Stimulated activated CD4-positive, alpha-beta T cell treated with anti-CD3 and anti-CD28 coated beads, Interleukin-15, amount 100 ng/mL, for 48 hours (primary cell): ENCODE results near the gene HCAR3.
A peak's percentile ranks its signal among the peaks of the same experiment; 100 is the strongest.
"Not testable (repeated sequence)": the region's sequence is repeated elsewhere in the genome, so short reads cannot be mapped to it uniquely, and the experiment has no call there.

Source experiments
- DNase-seq, 2 donors: peaks; one replicate each; pipeline ENCODE4 v3.0.0-alpha.2; 2020; ENCODE audit warnings: low read depth in 2 of 2

The HCAR3 gene

DNA sequence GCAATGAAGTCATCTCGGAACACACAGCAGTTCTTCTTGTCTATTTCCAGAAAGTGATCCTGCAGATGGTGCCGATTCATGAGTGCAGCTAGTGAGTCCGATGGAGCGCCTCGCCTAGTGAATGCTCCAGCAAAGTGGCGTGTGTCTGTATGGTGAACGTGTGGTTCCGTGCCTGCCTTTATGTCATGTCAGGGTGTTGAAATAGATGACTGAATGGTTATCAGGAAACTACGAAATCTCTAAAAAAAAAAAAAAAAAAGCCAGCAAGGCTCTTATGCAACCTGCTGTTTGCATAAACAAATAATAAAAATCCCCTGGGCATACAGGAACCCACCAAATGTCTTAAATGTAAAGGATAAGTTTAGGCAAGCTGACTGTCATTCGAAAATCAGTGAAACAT, at the start of gene HCAR3:
Gene HCAR3 (minus strand): TSS at position 154 of the 400 bp plus-strand sequence. CDS start 74 bp downstream, at position 80.
- not testable (repeated sequence) for DNase-seq

DNA sequence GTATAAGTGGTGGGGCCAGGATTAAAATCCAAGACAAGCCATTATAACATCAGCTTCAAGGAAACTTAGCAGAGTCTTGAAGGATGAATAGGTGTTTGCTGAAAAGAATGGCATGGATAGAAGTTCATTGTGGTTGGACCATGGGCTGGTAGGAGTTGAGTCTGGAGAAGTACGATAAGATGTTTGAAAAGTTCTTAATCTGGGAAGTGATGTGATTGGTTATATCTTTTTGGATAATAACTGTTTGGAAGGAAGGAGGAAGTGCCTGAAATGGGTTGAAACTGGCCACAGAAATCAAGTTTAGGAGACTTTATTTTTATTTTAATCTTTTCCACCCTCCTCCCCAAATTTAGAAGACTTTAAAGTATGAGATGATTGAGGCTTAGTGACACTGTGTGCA, 41.0 kb upstream of the HCAR3 start:
- DNase-seq, result no peak

DNA sequence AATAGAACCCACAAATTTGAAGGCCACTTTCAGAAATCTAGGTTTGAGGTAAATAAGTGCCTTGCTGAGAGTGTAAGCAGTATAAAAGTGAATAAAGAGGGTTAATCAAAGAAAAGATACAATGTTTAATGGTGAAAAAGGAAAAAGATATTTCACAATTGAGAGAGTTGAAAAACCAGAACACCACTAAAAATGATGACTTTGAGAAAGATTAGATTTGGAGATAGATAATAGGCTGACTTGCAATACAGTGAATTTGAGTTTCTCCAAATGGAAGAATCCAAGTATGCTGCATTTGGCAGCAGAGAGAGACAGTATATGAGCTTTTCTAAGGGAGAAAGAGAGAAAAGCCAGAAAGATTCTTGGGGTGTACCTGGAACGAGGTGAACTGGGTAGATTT, 38.2 kb upstream of the HCAR3 start:
- no peak for DNase-seq

DNA sequence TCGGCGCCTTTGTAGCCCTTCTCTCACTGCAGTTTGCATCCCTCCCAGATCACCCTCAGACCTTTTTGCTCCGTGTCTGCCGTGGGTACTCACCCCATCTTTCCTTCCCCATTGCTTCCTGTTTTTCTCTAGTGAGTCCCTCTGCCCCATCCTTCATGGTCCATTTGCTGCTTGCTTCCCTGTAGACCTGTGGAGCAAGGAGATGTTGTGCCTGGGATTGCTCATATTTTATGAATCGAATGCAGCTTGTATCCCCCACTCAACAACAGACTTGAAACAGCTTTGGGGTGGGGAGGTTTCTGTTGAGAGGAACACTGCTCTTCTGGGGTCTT, 36.7 kb upstream of the HCAR3 start:
- no peak for DNase-seq

DNA sequence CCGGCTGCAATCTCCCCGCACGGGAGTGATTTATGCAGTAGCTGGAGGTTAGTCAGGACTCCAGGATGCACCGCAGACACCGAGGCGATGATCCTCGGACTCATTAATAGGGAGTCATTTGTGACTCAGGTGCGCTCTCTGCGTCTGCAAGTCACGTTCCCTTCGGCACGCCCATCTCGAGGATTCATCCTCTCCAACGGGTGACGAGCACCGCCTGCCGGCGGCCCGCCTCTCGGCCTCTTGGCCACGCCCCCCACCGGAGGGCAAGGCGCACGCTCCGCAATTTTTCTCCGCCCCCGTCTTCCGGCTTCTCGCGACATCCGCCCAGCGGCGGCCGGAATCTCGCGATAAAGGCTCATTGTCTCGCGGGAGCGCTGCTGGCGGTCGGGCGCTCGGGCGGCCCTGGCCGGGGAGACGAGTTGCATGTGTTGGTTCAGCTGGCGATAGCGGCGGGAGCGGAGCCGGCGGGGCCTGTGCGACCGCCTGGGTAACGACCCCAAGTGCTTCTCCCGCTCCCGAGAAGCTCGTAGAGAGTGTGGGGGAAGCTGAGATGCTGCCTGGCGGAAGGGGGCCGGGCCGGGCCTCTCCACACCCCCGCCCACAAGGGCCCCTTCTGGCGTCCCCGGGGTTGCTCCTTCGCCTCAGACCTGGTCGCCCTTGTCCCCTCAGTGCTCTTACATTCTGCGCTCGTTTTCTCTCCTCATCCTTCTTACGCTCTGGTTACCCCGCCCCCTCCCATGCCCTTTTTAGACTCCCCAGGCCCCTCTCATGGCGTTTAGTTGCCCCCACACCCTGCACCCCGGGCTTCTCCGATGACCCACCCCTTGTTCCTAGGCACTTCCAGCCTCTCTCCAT, 36.1 kb upstream of the HCAR3 start, which contains the start of gene DENR:
Gene DENR (plus strand): TSS at position 361 of the 855 bp plus-strand sequence. CDS start 878 bp downstream, outside the sequence.
- peak; percentile 99 to 100 for DNase-seq

DNA sequence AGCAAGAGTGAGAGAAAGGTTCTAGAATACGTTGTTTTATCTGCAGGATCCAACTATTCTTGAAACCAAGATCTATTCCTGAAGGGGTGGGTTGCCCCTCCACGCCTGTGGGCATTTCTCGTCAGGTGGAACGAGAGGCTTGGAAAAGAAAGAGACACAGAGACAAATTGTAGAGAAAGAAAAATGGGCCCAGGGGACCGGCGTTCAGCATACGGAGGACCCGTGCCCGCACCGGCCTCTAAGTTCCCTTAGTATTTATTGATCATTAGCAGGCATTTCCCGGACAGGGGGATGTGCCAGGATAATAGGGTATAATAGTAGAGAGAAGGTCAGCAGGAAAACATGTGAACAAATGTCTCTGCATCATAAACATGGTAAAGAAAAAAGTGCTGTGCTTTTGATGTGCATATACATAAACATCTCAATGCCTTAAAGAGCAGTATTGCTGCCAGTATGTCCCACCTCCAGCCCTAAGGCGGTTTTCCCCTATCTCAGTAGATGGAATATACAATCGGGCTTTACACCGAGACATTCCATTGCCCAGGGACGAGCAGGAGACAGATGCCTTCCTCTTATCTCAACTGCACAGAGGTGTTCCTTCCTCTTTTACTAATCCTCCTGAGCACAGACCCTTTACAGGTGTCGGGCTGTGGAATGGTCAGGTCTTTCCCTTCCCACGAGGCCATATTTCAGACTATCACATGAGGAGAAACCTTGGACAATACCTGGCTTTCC, 34.3 kb upstream of the HCAR3 start:
- DNase-seq, result not testable (repeated sequence)

DNA sequence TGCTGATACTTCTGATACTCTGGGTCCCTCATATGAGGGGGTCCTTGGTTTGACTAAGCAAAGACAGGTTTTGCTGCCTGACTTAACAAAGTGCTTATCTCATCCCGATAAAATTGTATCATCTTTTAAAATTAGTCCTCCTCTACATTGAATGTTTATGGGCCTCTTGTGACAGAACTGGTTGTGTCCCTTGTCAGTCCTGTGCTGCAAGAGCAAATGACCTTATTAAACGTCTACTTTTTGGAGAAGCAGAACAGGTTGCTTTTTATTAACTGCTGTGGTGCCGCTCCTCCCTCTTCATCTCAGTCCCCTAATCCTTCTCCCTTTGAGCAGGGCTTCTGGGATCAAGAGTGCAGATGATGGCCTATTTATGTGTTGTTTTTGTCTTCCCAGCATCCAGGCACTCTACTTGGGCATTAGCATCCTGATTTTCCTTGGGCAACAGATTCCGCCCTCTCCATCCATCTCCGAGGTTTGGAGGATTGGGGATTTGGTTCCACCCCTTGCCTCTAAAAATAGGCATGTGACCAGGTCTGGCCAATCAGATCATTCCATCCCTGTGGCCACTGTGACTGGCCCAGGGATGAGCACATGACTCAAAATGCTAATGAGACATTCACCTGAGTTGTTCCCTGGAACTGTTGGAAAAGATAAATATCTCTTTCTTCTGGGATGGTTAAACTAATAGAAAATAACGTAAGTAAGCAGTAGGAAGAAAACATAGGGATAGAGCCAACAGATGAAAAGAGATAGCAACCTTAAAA, 33.1 kb upstream of the HCAR3 start:
- no peak for DNase-seq

DNA sequence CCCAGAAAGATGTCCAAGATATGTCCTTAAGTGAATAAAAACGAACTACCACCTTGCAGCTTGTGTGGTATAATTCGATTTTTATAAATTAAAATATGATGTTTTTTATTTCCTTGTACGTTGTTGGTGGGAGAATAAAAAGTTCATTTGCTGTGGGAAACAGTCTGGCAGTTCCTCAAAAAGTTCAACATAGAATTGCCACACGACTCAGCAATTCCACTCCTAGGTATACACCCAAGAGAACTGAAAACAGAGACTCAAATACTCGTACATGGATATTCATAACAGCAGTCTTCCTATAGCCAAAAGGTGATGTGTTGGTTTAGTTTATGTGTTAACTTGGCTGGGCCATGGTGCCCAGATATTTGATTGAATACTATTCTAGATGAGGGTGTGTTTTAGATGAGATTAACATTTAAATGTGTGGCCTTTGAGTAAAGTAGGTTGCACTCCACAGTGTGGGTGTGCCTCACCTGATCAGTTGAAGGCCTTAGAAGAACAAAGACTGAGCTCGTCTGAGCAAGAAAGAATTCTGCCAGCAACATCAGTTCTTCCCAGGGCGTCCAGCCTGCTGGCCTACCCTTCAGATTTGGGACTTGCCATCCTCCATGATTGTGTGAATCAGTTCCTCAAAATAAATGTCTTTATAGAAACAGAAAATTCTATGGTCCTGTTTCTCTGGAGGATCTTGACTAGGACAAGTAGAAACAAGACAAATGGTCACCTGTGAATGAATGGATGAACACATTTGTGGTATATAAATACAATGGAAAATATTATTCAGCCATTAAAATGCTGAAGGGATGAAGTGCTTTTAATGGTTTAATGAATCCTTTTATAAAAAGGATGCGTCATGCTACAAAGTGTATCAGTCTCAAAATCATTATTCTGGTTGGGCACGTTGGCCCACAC, 30.9 kb upstream of the HCAR3 start:
- DNase-seq, result no peak

DNA sequence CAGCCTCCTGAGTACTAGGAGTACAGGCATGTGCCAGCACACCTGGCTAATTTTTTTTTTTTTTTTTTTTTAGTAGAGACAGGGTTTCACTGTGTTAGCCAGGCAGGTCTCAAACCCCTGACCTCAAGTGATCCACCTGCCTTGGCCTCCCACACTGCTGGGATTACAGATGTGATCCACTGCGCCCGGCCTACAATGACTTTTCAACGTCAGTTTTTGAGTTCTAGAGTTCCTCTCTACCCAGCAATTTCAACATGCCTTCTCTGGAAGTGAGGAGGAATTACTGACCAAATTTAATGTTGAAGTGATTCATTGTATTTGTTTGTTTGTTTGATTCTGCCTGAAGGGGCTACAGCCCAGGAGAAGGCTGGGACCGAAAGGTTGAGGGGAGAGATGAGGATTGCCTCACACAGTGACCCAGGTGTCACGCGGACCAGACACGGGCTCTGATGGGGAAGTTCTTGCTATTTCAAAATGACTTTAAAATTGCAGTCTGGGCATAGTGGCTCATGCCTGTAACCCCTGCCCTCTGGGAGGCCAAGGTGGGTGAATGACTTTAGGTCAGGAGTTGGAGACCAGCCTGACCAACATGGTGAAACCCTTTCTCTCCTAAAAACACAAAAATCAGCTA, 27.4 kb upstream of the HCAR3 start:
- no peak for DNase-seq

DNA sequence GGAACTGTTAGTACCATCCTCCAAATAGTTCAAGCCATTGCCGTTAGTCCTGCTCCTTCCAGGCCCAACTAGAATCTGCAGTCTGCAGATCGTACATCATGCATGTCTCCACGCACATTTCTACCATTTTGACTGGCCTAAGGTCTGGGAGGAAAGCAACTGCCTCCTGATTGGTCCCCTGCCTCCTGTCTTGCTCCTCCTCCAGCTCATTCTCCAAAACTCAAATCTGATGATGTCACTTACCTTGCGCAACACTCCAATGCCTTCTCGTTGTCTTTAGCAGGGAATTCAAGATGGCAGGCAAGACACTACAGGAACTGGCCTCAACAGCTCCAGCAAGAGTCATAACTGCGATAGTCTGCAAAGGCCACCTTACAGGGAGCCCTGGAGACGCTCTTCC, 23.7 kb upstream of the HCAR3 start:
- DNase-seq, result no peak

DNA sequence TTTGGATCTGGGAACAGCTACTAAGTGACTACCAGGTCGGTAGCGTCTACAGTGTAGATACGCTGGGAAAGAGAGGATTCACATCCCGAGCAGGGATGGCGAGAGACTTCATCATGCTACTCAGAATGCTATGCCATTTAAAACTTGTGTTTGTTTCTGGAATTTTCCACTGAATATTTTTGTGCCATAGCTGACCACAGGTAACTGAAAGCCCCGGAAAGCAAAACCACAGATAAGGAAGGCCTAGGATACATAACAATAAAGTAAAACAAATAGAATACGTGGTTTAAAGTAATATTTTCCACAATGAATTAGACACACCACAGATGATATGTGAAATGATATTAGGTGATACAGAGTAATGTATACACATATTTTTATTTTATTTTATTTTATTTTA, 22.0 kb upstream of the HCAR3 start:
- no peak for DNase-seq

DNA sequence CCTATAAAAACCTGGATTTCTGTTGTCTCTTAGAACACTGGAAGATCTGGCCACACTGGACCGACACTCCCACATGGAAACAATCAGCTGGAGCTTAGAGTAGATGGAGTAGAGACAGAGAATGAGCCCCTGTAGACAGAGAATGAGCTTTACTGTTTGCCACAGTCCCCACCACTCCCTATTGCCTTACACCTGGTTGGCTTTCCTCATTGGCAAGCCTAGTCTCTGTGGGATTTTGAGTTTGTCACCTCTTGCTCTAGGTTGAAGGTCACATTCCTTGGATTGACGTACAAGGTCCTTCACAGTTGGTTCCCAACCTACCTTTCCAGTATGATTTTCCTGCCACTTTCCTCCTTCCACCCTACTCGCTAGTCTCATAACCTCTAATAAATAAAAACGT, 16.0 kb upstream of the HCAR3 start:
- no peak for DNase-seq

DNA sequence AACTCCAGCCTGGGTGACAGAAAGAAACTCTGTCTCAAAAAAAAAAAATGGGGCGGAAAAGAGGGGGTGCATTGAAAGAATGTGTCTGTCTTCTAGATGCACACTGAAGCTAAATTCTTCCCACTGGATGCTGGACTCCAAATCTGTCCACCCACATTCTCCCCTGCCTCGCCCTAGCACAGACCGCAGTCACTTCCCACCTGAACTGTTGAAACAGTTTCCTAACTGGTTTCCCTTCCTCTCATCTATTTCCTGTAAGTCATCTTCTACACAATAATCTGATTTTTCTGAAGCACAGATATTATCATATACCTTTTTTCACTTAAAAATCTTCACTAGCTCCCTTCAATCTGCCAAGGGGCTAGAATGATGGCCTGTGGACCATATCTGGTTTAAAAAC, 15.6 kb upstream of the HCAR3 start:
- DNase-seq, result peak in 1 of 2 donors; percentile 19

DNA sequence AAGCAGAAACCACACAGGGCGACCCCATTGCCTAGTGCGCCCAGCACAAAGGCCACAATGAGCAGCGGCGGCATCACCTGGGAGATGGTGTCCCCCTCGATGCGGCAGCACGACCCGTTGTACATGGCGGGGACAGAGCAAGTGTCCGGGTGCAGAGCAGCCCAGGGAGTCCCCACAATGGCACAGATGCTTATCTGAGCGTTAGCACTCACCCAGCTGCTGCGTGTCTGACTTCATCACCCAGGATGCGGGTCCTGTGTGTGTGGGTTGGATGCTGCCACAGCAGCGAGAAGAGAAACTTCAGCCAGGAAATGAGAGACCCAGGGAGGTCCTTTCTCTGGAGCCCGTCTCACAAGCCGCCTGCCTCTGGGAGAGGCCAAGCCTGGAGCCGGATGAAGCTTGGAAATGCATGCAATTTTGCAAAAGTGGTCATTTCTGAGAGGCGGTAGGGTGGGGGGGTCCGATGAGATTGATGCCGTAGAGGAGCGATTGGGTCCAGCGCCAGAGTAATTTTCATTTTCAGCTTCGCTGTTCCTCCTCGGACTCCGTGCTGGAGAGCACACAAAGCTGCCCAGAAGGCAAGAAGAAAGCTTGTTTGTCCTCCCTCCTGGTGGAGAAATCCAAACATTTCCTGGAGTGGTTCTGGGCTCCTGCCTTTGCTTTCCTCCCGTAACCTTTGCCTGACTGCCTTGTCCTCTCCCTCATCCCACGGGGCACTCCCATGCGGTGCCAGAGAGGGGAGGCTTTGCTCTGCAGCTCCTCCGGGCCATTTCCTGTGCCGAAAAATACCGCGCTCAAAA, 13.8 kb upstream of the HCAR3 start, which contains the start of gene HCAR1:
Gene HCAR1 (minus strand): TSS at position 630 of the 800 bp plus-strand sequence. CDS start 505 bp downstream, at position 125.
- peak; percentile 49 to 59 for DNase-seq

DNA sequence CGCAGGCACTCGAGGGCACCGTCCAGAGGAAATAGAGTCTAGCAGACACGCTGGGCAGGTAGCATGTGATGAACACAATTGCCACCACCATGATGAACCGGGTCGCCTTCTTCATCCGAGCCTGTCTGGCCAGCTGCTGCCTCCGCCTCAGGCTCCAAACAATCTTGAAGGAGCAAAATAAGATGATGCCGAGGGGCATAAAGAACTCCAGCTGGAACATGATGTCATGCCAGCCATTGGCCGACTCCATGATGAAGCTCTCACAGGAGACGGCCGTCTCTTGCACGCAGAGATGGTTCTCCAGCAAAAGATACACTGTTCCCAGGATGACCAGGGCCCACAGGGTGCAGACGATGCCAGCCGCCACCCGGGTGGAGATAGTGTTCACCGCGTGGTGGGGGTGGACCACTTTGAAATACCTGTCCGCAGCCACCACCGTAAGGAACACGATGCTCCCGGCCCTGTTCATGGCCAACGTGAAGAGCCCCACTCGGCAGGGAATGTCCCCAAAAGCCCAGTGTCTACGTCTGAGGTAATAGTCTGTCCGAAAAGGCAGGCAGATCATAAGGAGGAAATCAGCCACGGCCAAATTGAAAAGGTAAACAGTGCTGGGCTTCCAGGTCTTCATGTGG, 13.1 kb upstream of the HCAR3 start:
- DNase-seq, result no peak

DNA sequence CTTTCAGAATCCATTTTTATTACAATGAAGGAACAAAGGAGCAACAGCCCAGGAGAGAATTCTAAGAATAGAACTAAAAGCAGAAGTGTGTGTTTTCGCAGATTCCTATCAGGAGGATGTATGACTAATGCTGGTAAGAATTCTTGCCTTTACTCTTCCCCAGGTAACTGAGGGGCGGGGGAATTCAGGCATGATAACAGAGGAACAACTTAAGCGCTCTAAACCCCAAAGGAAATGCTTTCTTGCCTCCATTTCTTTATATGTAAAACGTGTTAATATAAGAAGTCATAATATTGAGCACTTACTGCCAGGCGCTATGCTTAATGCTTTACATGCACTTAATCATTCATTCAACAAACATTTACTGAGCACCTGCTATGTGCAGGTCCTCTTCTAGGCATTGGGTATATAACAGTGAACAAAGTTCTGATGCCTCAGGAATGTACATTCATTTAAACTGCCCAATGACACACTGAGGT, 9.5 kb upstream of the HCAR3 start:
- DNase-seq, result no peak

DNA sequence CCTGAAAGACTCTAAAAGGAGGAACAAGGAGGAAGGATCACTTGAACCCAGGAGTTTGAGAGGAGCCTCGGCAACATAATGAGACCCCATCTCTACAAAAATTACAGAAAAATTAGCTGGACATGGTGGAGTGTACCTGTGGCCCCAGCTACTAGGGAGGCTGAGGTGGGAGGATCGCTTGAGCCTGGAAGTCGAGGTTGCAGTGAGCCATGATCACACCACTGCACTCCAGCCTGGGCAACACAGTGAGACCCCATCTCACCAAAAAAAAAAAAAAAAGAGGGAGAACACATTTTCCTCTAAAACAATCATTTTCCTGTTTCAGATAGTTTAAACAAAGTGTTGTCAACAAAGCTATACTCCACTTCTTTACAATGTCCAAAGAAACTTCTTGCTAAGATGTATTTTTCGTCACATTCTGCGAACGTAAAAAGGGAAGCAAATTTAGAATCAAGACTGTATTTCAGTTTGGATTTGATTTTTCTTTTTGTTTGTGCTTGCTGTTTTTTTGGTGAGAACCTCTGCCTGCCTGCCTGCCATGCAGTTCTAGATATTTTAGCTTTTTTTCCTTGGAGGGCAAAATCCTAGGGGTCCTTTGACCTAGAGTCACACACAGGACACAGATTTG, 9.0 kb upstream of the HCAR3 start:
- no peak for DNase-seq

DNA sequence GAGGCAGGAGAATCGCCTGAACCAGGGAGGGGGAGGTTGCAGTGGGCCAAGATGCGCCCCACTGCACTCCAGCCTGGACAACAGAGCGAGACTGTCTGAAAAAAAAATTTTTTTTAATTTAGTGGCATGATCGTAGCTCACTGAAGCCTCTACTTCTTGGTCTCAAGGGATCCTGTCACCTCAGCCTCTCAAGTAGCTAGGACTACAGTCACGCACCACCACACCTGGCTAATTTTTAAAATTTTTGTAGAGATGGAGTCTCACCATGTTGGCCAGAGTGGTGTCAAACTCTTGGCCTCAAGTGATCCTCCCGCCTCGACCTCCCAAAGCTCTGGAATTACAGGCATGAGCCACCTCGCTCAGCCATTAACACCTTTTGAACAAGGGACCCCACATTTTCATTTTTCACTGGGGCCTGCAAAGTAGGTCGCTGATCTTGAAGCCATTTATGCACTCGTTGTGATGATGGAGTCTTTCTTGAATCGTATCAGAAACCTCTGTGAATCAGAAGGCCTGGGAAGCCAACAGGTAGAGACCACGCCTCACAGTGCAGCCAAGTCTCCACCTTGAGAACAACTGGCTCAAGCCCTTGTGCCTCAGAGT, 8.1 kb upstream of the HCAR3 start:
- no peak for DNase-seq
